ENCODE results near the gene RMND1.
"Not testable (repeated sequence)": the region's sequence is repeated elsewhere in the genome, so short reads cannot be mapped to it uniquely, and the experiment has no call there.

RMND1 gene

GRCh38 chr6:151452750-151453427 is 963 bp upstream of the RMND1 start:
- peak; percentile 6 for DNase-seq (ENCODE audit: low spot score)

GRCh38 chr6:151451417-151451949 is 443 bp downstream of the RMND1 start:
- DNase-seq (ENCODE audit: low spot score) = no peak

DNA sequence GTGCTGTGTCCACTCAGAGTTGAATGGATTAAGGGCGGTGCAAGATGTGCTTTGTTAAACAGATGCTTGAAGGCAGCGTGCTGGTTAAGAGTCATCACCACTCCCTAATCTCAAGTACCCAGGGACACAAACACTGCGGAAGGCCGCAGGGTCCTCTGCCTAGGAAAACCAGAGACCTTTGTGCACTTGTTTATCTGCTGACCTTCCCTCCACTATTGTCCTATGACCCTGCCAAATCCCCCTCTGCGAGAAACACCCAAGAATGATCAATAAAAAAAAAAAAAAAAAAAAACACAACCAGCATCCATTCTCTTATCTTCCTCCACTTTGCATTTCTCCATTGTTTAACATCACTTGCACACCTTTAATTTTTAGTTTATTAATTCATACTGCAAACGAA is 998 bp downstream of the RMND1 start:
- not testable (repeated sequence) for DNase-seq (ENCODE audit: low spot score)

GRCh38 chr6:151448623-151449022 is 3.3 kb downstream of the RMND1 start:
- DNase-seq (ENCODE audit: low spot score) = no peak

DNA sequence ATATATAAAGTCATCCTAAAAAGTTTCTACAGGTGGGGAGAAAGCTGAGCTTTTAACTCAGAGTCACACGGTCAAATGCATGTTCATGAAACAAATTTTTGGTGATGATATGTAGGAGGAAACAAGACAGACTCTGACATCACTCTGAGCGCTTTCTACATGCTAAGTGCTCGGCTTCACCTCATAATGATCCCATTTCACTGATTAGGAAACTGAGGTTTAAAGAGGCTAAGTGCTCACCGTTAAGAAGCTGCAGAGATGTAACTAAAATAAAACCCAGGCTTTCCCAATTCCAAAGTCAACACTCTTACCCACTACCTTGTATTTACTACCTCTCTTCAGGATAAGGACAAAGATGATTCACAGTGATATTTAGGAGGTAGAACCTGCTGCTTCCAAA is 4.7 kb downstream of the RMND1 start:
- DNase-seq (ENCODE audit: low spot score) = no peak

DNA sequence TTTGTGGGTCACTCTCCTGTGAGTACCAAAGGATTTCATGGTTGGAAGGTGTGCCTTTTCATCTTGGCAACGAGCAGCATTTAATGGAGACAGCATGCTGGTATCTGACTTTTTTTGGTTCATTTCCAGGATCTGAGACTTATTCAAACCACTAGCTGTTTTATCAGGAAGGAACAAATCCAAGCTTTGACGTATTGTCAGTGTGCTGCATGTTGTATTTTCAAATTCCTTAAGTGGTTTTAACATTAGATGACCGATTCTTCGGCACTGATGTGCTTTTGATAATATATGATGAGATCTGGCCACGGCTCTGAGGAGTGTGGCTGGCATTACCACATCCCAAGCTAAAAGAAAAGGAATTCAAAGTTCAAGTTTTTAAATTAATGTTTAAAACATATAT is 6.4 kb downstream of the RMND1 start:
- DNase-seq (ENCODE audit: low spot score) = no peak

- DNase-seq (ENCODE audit: low spot score) = no peak
These were observed 7.9 kb downstream of the RMND1 start for GRCh38 chr6:151443911-151444621.

- no peak for DNase-seq (ENCODE audit: low spot score)
These were observed 8.5 kb downstream of the RMND1 start for GRCh38 chr6:151443454-151443853.

- no peak for DNase-seq (ENCODE audit: low spot score)
These were observed 9.6 kb downstream of the RMND1 start for GRCh38 chr6:151442371-151442770.

- DNase-seq (ENCODE audit: low spot score) = no peak
These were observed 10.3 kb downstream of the RMND1 start for GRCh38 chr6:151441390-151442166.

DNA sequence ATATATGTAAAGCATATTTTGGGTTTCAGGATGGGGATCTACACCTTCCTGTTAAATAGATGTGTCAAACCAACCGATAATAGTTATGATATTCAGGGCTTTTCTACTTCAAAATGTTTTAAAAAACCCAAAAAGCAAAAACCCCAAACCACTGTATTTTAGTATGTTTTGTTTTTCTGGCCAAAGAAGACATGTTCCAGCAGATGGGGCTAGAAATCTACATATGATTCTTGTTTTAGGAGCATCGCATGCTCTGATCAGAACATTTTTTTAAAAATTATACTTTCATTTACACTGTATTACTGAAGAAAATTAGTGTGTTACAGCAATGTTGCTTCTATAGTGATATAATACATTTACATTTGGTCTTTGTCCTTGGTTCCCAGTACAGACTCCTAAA is 11.0 kb downstream of the RMND1 start:
- no peak for DNase-seq (ENCODE audit: low spot score)

- no peak for DNase-seq (ENCODE audit: low spot score)
These were observed 11.4 kb downstream of the RMND1 start for GRCh38 chr6:151440498-151440897.

GRCh38 chr6:151437401-151437800 is 14.5 kb downstream of the RMND1 start:
- DNase-seq (ENCODE audit: low spot score) = no peak

GRCh38 chr6:151436802-151437201 is 15.1 kb downstream of the RMND1 start:
- no peak for DNase-seq (ENCODE audit: low spot score)

DNA sequence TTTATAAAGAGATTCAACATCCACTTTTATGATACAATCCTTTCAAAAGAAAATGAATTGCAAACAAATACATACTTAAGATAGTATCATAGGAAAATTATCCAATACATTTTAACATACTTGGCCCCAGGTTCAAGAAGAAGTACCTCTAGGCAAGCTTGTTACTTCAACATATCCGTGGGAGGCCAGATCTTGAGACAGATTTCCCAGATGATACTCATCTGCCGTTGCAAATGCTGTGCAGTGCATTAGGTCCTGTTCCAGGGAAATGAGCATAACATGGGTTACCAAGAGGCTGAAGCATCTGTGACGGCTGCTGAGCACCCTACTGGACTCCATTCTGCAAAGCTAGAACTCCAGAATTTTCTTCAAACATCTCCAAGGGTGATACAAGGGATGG is 15.6 kb downstream of the RMND1 start:
- DNase-seq (ENCODE audit: low spot score) = no peak

DNA sequence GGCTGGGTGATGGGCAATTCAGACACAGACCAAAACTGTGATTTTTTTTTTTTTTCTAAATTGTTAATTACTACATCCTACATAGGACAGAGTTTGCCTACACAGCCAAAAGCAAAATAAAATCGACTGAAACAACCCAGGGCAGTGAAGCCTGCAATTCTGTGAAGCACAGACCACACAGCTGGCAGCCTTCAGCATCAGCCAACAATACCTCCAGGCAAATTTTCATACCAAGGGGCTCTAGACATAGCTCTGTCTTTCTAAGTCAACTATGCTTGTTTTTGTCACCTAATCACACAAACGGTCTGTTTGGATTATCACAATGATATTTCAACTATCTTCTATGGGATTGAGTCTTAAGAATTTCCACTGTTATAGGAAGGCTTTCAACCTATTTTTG is 17.6 kb downstream of the RMND1 start:
- DNase-seq (ENCODE audit: low spot score) = no peak

DNA sequence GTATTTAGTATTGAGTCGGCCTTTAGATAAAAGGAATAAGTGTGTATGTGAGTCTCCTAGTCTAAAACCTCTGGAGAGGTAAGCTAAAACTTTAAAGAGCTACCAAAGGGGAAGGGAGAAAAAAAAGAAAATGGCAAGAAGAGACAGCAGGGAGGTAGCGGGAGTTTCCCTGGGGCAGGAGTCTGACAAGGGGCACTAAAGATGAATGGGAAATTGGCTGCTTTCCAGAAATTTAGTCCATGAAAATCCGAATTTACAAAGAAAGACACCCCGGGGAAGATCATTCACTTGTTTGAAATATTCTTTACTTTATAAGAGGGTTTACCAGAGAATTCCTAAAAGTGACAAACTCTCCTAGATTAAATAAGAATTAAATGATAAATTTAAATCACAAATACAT is 19.3 kb downstream of the RMND1 start:
- no peak for DNase-seq (ENCODE audit: low spot score)

DNA sequence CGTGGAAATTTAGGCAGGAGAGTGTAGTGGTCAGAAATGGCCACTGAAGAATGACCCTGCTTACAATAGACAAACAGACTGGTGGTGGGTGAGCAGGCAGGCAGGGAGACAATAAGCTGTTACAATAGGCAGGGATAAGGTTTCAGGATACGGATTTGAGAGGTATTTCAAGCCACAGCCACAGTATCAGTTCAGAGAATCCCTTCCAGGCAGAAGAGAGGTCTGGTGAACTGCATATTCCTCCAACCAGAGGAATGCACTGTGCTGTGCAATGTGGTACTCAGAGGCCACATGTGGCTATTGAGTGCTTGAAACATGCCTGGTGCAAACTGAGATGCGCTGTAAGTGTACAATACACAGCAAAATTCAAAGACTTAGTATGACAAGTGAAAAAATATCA is 20.6 kb downstream of the RMND1 start:
- DNase-seq (ENCODE audit: low spot score) = no peak

DNA sequence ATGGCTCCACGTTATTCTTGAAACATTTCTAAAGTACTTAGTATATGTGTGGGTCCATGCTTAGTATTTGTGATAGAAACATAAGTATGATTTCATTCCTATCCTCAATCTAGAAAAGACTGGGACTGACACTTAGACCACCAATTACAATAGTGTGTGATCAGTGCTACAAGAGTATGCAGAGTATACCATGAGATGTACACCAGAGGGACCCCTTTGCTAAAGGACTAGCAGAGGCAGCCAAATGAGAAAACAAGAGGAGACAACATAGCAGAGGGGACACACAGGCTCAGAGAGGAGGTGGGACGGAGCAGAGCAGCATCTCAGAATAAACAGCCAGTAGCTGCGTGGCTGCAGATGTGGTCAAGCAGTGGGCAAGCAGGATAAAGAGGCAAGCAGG is 21.0 kb downstream of the RMND1 start:
- DNase-seq (ENCODE audit: low spot score) = no peak

DNA sequence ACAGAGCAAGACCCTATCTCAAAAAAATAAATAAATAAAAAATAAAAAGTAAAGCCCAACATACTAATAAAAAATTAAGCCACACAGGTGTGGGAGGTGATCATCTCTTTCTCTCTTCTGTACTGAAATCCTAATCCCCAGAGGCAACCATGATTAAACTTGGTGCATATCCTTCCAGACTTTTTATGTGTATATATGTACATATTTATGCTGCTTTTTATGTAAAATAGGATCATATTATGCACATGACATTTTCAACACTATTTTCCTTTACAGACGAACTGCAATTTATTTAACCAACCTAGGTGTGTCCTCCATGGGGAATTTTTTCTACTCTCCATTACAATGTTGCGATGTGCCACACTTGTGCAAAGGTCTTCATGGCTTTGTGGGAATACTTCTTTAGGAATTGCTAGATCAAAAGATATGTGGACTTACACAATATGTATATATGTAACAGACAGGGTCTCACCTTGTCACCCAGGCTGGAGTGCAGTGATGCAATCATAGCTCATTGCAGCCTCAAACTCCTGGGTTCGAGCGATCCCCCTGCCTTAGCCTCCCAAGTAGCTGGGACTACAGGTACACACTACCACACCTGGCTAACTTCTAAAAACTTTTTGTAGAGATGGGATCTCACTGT is 23.7 kb downstream of the RMND1 start:
- DNase-seq (ENCODE audit: low spot score) = no peak

- DNase-seq (ENCODE audit: low spot score) = no peak
These were observed 26.4 kb downstream of the RMND1 start for GRCh38 chr6:151425561-151425960.

DNA sequence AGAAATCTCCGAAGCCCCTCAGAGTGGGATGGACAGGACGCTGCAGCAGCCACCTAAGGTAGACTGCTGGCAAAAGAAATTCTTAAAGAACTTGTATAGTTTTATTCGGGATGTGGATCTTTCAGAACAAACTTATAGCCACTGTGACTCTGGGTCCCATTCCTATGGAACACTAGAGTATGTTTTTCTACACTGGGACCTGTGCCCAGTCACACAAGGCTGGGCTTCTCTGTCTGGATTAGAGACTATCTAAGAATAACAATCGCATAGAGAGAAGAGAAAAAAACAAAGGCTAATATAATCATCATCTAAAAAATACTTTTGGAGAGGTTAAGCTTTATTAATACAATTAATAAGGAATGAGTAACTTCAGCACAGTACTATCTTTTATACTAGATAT is 28.9 kb downstream of the RMND1 start:
- no peak for DNase-seq (ENCODE audit: low spot score)

All from activated CD4-positive, alpha-beta T cell treated with anti-CD3 and anti-CD28 coated beads, Interleukin-2, Interleukin-4, amounts not matched to agents 100 ng/mL and 50 ng/mL, durations not matched to agents 16 hours and 8 hours (primary cell).